Spleen (tissue), 7 donors: ENCODE measurements around the gene ITGA6.

ENCODE experiments used
- CTCF ChIP-seq, 11 experiments: fragments of 200-600 bp in 7 of 11; fragments of 450-650 bp in 4 of 11; sonication (generic) in 4 of 11; IDR thresholded peaks in 8 of 11; conservative IDR thresholded peaks in 3 of 11; 1 replicate in 7 of 11; 2 replicates in 4 of 11; pipeline versions ENCODE4 v1.4.0 to v1.8.0; 2016 to 2021; ENCODE audit warnings: antibody characterized with exemption in 11 of 11, inconsistent platforms in 4 of 11, mild to moderate bottlenecking in 1 of 11
- POLR2A ChIP-seq, 3 donors: fragments of 450-650 bp; IDR thresholded peaks; one replicate each; pipeline ENCODE4 v1.5.1; 2017; ENCODE audit warnings: antibody characterized with exemption in 3 of 3, mild to moderate bottlenecking in 1 of 3
- POLR2AphosphoS5 ChIP-seq, 3 donors: sonication (generic); formaldehyde crosslinking; IDR thresholded peaks; one replicate each; pipeline ENCODE4 v1.5.1; 2017; ENCODE audit warnings: antibody characterized with exemption in 3 of 3
- donor health status: DM: no; HTN: no; CAD: no; lungs with moderate emphysema.
- donor health status: DM: no; HTN: no; CAD: no.
- donor health status: DM: no; HTN: no; CAD: no.

- TF ChIP-seq POLR2A (IDR thresholded peaks at IDR 0.05) (no peak), CTCF (IDR thresholded peaks at IDR 0.05 in 8 of 11, conservative IDR thresholded peaks at IDR 0.05 in 3 of 11) (no peak), POLR2AphosphoS5 (IDR thresholded peaks at IDR 0.05) (peak in 1 of 3 donors; percentile 62)
Measured at GRCh38 chr2:172462849-172463381, 35.5 kb downstream of the ITGA6 start.
